Amniotic epithelial cell (primary cell): ENCODE results near the gene APOA4.
A peak's percentile ranks its signal among the peaks of the same experiment; 100 is the strongest.

Experiments
- DNase-seq: peaks from one replicate; pipeline ENCODE4 v3.0.0-alpha.2; 2010; ENCODE audit warnings: low read depth

APOA4 gene

DNA sequence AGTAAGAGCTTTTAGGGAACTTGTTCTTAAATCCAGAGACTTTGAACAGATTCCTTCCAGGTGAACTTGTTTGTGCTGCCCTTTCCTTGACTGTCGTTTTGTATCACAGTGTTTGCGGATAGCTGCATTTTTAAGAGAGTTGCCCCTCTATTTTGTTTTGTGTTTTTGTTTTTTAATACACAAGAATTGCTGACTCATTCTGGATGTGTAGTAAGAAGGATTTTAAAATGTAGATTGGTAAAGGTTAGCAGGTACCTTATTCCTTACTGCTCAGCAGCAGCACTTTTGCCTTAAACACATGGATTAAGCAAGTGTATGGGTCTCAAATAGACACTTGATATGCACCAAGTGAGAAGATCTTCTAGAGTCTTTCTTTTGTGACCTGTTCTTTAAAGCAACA lies 22.5 kb downstream of the APOA4 start:
- DNase-seq, result no peak

GRCh38 chr11:116798368-116798767 lies 24.7 kb downstream of the APOA4 start:
- DNase-seq, result no peak

DNA sequence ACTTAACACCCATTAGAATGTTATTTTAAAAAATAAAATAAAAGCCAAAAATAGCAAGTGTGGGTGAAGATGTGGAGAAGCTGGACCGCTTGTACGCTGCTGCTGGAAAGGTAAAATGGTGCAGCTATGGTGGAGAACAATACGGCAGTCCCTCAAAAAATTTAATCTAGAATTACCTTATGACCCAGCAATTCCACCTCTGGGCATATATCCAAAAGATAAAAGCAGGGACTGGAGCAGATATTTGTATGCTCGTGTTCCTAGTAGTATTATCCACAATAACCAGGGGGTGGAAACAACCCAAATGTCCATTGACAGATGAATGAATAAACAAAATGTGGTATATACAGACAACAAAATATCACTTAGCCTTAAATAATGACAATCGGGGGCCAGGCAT lies 25.3 kb downstream of the APOA4 start:
- no peak for DNase-seq

DNA sequence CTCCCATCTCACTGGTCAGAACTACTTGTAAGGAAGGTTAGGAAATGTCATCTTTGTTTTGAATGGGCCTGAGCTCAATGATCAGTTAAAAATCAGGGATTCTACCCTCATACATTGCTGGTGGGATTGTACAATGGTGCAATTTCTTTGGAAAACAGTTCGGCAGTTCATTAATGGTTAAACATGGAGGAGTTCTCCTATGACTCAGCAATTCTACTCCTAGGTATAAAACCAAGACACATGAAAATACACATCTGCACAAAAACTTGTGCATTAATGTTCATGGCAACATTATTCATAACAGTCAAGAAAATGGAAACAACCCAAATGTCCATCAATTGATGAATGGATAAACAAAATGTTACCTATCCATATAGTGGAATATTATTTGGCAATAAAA lies 26.6 kb downstream of the APOA4 start:
- no peak for DNase-seq

- no peak for DNase-seq
These were observed 28.3 kb downstream of the APOA4 start for GRCh38 chr11:116794851-116795250.

GRCh38 chr11:116793772-116794097 lies 29.4 kb downstream of the APOA4 start:
- peak; percentile 23 for DNase-seq

GRCh38 chr11:116792869-116793771 lies 30.0 kb downstream of the APOA4 start:
- peak; percentile 64 for DNase-seq

- no peak for DNase-seq
These were observed 30.8 kb downstream of the APOA4 start for GRCh38 chr11:116792144-116792868.

DNA sequence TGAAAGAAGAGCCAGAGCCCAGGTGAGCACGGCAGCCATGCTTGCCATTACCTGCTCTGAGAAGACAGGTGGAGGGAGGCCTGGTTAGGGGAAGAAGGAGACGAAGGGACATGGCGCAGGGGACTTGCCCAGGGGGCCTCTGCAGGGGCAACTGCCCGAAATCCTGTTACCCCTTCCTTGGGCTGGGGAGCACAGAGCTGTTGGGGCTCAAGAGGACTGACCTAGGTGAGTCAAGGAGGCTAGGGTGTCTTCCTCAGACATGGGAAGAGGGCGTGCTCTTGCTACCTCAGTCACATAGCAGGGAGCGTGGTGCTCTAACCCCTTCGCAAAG lies 31.3 kb downstream of the APOA4 start, which contains the start of gene APOA5:
Gene APOA5, minus strand, starts transcription at position 67 of the 331 bp plus-strand sequence. Its CDS starts 19 bp downstream, at position 48.
- DNase-seq, result no peak

DNA sequence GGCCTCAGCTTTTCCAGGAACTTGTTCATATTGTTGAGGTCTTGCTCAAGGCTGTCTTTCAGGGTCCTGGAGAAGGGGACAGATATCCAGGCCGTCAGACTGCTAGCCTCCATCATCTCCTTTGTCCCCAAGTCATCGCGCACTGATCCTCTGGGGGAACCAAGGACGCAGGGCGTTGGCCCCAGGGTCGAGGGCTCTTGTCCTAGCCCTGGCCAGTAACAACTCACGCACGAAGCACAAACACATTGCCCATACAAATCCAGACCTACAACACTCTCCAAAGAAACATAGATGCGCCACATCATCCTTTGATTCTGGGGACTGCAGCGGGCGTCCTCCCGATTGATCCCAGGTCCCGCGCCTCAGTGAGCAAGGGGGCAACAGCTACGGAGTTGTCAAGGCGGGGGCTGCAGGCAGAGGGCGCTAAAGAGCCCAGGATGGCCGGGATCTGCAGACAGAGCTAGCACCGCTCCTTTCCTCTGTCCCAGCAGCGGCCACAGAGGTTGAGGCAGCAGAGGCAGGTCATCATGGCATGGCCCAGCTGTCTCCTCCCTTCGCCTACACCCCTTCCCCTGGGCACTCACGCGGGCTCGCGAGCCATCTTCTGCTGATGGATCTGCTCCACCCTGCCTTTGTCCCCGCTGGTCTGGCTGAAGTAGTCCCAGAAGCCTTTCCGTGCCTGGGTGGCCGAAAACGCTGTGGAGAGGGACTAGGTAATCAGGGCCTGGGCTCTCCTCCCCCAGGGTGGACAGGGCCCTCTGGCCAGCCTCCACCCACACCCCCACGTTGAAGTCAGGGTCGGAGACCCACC lies 31.9 kb downstream of the APOA4 start:
- peak; percentile 33 for DNase-seq

- DNase-seq, result no peak
These were observed 32.7 kb downstream of the APOA4 start for GRCh38 chr11:116790167-116791001.

GRCh38 chr11:116788975-116789374 lies 34.1 kb downstream of the APOA4 start:
- no peak for DNase-seq

GRCh38 chr11:116788534-116788933 lies 34.6 kb downstream of the APOA4 start:
- no peak for DNase-seq

GRCh38 chr11:116787786-116788486 lies 35.2 kb downstream of the APOA4 start, which contains the start of gene ZPR1:
Gene ZPR1 (minus strand): TSS chr11:116788023. CDS start chr11:116787990, 33 bp downstream.
- DNase-seq, result peak; percentile 33

DNA sequence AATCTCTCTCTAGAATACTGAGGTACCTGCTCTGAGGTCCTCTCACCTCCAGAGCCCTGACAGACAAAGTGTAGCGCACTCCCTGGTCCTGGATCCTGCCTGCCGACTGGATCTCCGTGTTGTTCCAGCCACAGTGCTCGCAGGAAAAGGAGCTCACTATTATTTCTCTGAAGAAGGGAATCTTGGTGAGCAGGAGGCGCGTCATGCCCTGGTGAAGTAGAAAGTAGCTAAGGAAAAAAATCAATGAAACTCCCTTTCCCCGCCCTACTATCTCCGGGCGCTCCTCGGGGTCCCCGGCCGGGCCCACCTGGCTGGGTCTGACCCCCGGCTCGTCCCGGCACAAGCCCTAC lies 35.7 kb downstream of the APOA4 start:
- no peak for DNase-seq

- DNase-seq, result no peak
These were observed 36.1 kb downstream of the APOA4 start for GRCh38 chr11:116786966-116787365.

GRCh38 chr11:116786326-116786725 lies 36.8 kb downstream of the APOA4 start:
- no peak for DNase-seq

DNA sequence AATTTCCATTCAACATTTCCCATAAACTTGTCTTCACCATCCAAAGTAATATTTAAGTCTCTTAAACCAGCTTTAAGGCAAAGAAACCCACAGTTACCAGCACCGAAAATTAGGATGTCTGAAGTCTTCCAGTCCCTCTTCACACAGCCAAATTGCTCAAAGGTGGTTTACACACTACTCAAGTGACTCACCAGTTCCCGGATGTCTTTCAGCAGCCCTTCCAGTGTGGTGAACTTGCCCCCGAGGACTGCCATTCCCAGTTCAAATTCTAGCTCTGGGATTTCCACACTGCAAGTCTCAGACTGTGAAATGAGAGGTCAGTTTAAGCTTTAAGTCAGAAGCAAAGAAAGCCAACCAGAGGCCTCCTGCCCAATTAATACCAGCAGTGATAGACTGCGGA lies 40.4 kb downstream of the APOA4 start:
- peak; percentile 57 for DNase-seq

- peak; percentile 59 for DNase-seq
These were observed 44.5 kb downstream of the APOA4 start for GRCh38 chr11:116778556-116778955.

- DNase-seq, result peak; percentile 65
These were observed 46.0 kb downstream of the APOA4 start for GRCh38 chr11:116777056-116777455.

GRCh38 chr11:116776522-116776984 lies 46.6 kb downstream of the APOA4 start:
- no peak for DNase-seq
